HPDE6-E6E7 (cell line): Measurements from ENCODE around the gene IL31RA.
"Not testable (repeated sequence)": the region's sequence is repeated elsewhere in the genome, so short reads cannot be mapped to it uniquely, and the experiment has no call there.

ENCODE experiments used
- DNase-seq: peaks from one replicate; pipeline ENCODE4 v3.0.0; 2011; ENCODE audit warnings: missing footprints; ENCODE audit errors: extremely low spot score

The IL31RA gene

GRCh38 chr5:55850839-55851674 lies at the start of gene IL31RA:
TSS of gene IL31RA (plus strand) at chr5:55851357. CDS start at chr5:55851571, 214 bp downstream.
- peak; percentile 49 for DNase-seq

GRCh38 chr5:55808814-55809213 lies 42.3 kb upstream of the IL31RA start:
- DNase-seq = not testable (repeated sequence)

- not testable (repeated sequence) for DNase-seq
Measured at GRCh38 chr5:55815939-55816338, 35.2 kb upstream of the IL31RA start.

DNA sequence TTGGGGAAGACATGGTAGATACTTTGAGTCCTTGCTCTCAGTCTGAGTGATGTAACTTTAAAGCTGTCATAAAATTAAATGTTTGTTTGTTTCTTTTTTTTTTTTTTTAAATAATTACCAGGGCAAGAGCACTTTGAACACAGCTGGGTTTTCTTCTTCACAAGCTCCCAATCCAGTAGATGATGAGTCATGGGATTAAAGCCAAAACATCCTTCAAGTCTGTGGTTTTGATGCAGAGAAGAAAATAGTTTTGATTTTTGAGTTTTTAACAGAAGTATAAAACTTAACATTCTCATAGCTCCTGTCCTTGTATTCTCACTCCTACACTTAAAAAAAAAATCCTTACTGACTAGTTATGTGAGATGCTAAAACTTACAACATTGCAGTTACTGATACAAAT lies 34.8 kb upstream of the IL31RA start:
- DNase-seq = peak; percentile 35

DNA sequence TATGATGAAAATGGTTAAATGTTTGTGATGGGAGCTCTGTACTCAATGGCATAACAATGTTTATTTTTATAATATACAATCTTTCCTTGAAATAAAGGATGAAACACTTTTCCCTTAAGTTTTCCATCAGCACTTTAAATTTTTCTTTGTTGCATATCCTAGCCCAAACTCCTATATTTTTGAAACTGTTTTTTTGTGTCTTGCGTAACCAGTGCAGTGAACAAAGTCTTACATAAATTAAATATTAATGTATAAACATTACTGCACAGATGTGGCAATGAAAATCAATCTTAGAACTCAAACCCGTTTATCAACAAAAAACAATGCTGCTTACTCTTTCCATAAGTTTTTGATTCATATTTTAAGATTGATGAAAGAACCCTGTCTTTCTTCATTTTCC lies 34.1 kb upstream of the IL31RA start:
- DNase-seq = no peak

DNA sequence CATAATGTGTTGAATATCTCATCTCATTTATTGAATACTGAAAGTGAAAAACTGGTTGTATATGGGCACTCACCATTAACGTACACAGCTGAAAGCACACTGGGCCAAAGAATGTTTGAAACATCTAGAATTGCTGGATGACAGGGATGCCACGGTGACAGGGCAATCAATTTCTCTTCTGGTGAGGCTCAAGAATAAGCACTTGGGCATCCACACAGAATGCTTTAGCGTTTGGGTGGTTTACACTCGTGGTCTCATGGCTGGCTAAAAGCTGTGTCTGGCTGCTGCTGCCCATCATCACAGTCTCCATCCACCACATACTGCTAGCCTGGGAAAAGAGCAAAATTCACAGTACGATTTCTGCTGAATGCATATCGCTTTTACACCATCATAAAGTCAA lies 30.7 kb upstream of the IL31RA start:
- no peak for DNase-seq

- DNase-seq = peak; percentile 4
Measured at GRCh38 chr5:55821731-55822512, 29.2 kb upstream of the IL31RA start.

DNA sequence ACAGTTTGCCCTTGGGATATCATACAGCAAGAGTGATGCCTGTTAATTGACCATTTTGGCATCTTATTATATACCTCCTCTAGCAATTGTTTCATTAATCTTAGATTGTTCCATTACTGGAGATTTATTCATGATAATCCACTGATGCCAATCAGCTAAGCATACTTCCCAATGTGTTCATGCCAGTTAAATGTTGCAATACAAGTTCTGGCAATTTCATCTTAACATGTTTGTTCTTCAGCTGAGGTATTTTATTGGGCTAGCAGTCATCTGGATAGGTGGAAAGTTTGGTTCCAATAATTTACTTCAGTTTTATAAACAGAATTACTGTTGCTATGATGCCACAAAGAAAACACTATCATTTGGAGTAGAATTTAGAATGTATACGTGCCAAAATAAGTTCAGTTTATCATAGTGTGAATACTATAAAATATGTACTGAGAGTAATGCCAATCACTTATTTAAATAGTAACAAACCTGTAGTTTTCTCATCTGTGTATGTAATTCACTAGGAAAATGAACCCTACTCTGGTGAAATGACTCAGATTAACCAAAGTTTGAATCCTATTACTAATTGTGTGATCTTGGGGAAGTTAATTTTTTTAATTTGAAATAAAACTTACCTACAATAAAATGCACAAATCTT lies 27.9 kb upstream of the IL31RA start:
- DNase-seq = no peak

- no peak for DNase-seq
Measured at GRCh38 chr5:55829956-55830355, 21.2 kb upstream of the IL31RA start.

- DNase-seq = no peak
Measured at GRCh38 chr5:55832446-55832845, 18.7 kb upstream of the IL31RA start.

GRCh38 chr5:55836191-55836590 lies 15.0 kb upstream of the IL31RA start:
- no peak for DNase-seq

- no peak for DNase-seq
Measured at GRCh38 chr5:55841976-55842375, 9.2 kb upstream of the IL31RA start.

DNA sequence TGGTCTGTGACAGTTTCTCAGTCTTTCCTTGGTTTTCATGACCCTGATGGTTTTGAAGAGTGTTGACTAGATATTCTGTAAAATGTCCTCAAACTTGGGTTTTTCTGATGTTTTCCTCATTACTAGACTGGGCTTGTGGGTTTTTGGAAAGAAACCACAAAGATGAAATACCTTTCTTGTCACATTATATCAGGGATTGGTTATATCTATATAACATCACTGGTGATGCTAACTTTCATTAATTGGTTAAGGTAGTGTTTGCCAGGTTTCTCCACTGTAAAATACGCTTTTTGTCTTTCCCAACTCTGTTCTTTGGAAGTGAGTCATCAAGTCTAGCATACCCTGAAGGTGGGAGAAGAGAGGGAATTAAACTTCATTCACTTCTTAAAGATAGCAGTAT lies 3.3 kb upstream of the IL31RA start:
- no peak for DNase-seq

DNA sequence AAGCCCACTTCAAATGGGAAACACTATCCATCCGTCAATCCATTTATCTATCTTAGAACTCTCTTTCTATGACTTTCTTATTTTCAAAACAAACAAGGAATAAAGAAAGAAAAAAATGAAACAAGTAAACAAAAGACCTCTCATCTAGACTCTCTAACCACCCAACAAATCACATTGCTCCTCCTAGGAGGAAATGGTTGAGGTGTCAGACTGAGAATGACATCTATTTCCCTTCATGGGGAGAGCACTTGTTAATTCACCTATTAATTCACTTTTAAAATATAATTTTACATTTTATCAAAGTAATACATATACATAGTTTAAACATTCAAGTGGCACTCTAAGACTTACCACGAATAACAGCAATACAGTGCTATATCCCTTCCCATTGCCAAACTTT lies 2.4 kb upstream of the IL31RA start:
- DNase-seq = no peak

DNA sequence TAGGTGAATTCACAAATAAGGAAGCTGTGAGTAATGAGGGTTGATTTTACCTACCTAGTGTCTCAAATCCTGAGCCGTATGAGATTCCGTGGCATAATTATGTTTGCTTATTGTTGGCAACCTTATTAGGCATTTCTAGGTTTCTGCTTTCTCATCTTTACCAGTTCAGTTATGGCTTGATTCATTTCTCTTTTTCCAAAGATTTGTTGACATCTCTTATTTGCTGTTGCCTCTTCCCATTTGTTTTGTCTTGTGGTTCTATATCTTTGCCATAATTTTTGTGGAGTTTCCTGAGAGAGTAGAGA lies 470 bp downstream of the IL31RA start:
- DNase-seq = no peak

DNA sequence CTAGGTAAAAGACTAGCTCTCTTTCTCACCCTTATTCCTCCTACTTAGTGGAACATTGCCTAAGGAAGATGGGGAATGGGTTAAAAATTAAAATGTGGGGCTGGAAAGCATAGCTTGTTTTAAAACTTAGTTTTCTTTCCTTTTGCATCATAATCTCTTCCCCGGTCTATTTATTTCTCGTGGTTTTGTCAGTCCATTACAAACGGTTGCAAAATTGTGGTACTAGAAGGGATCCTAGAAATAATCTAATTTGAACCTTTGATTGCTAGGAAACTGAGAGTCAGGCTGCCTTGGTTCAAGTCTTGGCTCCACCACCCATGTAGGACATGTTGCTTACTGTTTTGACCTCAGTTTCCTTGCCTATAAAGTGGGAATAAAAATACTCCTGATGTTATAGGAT lies 1.3 kb downstream of the IL31RA start:
- DNase-seq = no peak

DNA sequence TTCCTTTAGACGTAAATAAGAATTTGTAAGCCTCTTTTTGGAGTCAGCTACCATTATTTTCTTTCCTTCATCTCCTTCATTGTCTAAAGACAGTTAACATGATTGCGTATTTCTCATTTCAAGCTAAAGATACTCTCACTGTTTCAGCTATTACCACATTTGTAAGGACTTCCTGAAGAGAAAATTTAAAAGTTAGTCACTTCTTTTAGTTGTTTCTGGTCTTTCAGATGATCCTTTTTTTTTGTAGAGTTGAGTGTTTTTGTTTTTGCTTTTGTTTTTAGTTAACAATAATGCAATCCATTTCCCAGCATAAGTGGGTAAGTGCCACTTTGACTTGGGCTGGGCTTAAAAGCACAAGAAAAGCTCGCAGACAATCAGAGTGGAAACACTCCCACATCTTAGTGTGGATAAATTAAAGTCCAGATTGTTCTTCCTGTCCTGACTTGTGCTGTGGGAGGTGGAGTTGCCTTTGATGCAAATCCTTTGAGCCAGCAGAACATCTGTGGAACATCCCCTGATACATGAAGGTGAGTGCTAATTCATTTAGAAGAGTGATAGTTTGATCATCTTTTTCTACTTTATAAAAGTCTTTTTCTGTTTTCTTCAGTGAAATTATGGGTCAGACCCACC lies 2.0 kb downstream of the IL31RA start:
- peak; percentile 50 for DNase-seq

GRCh38 chr5:55853818-55854217 lies 2.7 kb downstream of the IL31RA start:
- DNase-seq = no peak

GRCh38 chr5:55855509-55855908 lies 4.4 kb downstream of the IL31RA start:
- no peak for DNase-seq

DNA sequence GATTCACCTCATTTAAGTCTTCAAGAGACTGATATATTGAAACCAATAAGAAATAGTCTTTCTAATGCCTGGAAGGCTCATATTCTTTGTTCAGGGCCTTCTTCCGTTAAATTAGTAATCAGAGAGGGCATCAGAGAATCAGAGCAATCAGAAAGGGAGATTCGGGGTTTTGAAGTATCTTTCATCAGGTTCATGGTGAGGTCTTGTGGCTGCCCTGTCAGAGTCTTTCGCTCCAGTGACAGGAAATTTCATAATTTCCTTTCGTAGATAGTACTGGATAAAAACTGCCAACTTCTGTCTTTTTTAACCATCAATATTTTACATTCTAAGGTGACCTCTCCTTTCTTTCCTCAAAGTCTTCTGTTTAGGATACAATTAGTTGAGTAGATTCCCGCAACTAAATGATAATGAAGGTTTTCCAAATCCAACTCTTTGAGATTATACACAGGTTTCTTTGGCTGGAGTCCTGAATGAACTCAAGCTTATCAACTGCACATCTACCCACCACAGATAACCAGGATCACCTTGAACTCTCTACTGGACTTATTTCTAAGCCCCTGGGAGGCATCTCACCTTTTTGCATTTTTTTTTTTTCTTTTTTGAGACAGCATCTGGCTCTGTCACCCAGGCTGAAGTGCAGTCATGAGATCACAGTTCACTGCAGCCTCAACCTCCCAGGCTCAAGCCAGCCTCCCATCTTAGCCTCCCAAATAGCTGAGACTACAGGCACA lies 5.5 kb downstream of the IL31RA start:
- no peak for DNase-seq

- no peak for DNase-seq
Measured at GRCh38 chr5:55857247-55857640, 6.1 kb downstream of the IL31RA start.

DNA sequence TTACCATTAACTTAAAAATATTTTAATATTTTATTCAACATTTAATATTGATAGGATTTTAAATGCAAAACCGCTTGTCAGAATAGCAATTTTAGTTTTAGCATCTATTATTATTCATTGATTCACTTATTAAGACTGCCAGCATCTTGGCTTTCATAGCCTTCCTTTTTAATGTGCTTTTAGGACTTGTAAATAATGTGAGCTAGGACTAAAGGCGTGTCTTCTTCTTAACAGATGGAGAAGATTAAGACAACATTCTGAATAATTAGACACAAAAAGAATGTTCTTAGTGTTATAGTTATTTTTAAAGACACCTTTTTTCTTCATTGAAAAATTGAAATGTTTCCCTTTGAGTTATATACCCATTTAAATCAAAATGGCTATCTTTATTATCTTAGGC lies 6.9 kb downstream of the IL31RA start:
- DNase-seq = no peak
